WTC11 (cell line): ENCODE results near the gene ZFYVE28. TPM values are rescaled to one million over a fixed set of nuclear protein-coding genes. Genes with fewer than 3 reads are reported as not detected.

Source experiments
- ATAC-seq: fragments of 200-7000 bp; cut with Tn5 transposase; 2 replicates; pipeline ENCODE4 v1.10.0; 2021; ENCODE audit warnings: mild to moderate bottlenecking, moderate library complexity
- CTCF ChIA-PET: fragments of 300-600 bp; sonication (Branson Sonifier 250); formaldehyde crosslinking; loops from one replicate; lab custom pipeline; 2021; ENCODE audit warnings: antibody characterized with exemption; lab: Charles Lee
- POLR2A ChIA-PET: fragments of 350-600 bp; sonication (Branson Sonifier 250); formaldehyde crosslinking; loops from one replicate; lab custom pipeline; 2021; ENCODE audit warnings: antibody characterized with exemption; lab: Charles Lee
- DNase-seq: peaks from one replicate; pipeline ENCODE4 v3.0.0; 2021; ENCODE audit warnings: low spot score
- H3K27ac Mint-ChIP-seq: 2 replicates; pipeline ENCODE4 v1.8.0; 2021; ENCODE audit warnings: mixed read lengths
- H3K27me3 Mint-ChIP-seq: 2 replicates; pipeline ENCODE4 v1.8.0; 2021; ENCODE audit warnings: low read depth, mild to moderate bottlenecking, moderate library complexity, mixed read lengths
- H3K36me3 Mint-ChIP-seq: 2 replicates; pipeline ENCODE4 v1.8.0; 2021; ENCODE audit warnings: mixed read lengths
- H3K4me1 Mint-ChIP-seq: 2 replicates; pipeline ENCODE4 v1.8.0; 2022; ENCODE audit warnings: mixed read lengths
- H3K4me3 Mint-ChIP-seq: 2 replicates; pipeline ENCODE4 v1.8.0; 2021; ENCODE audit warnings: mild to moderate bottlenecking, moderate library complexity, mixed read lengths
- H3K9me3 Mint-ChIP-seq: 2 replicates; pipeline ENCODE4 v1.8.0; 2021; ENCODE audit warnings: mixed read lengths
- ARID4B ChIP-seq: sonication (generic); formaldehyde crosslinking; IDR thresholded peaks from 2 replicates; pipeline ENCODE4 v1.8.0; 2023; ENCODE audit warnings: missing genetic modification reagents, mild to moderate bottlenecking, borderline replicate concordance
- CREM ChIP-seq: sonication (generic); formaldehyde crosslinking; IDR thresholded peaks from 2 replicates; pipeline ENCODE4 v1.8.1; 2022; ENCODE audit warnings: mild to moderate bottlenecking, missing genetic modification reagents, moderate library complexity
- CTCF ChIP-seq: fragments of 200-600 bp; IDR thresholded peaks from 2 replicates; pipeline ENCODE4 v1.8.0; 2022; ENCODE audit warnings: antibody characterized with exemption
- E2F1 ChIP-seq: sonication (generic); formaldehyde crosslinking; IDR thresholded peaks from 2 replicates; pipeline ENCODE4 v1.8.0; 2022; ENCODE audit warnings: mild to moderate bottlenecking, missing genetic modification reagents
- HMGXB4 ChIP-seq: sonication (generic); formaldehyde crosslinking; IDR thresholded peaks from 2 replicates; pipeline ENCODE4 v1.8.1; 2023; ENCODE audit warnings: mild to moderate bottlenecking, moderate library complexity, missing genetic modification reagents
- JAZF1 ChIP-seq: fragments of 250-450 bp; sonication (Bioruptor Pico); IDR thresholded peaks from 2 replicates; pipeline ENCODE4 v1.9.0; 2021; ENCODE audit warnings: moderate library complexity, mild to moderate bottlenecking, inconsistent platforms
- KAT7 ChIP-seq: sonication (generic); formaldehyde crosslinking; IDR thresholded peaks from 2 replicates; pipeline ENCODE4 v1.8.1; 2023; ENCODE audit warnings: missing genetic modification reagents, mild to moderate bottlenecking, borderline replicate concordance
- PREB ChIP-seq: sonication (generic); formaldehyde crosslinking; IDR thresholded peaks from 2 replicates; pipeline ENCODE4 v1.8.1; 2022; ENCODE audit warnings: mild to moderate bottlenecking, missing genetic modification reagents, moderate library complexity, borderline replicate concordance
- PRRX2 ChIP-seq: fragments of 250-450 bp; sonication (Bioruptor Pico); IDR thresholded peaks from 2 replicates; pipeline ENCODE4 v1.8.0; 2021; ENCODE audit warnings: mild to moderate bottlenecking
- SOX15 ChIP-seq: fragments of 250-450 bp; sonication (Bioruptor Pico); IDR thresholded peaks from 2 replicates; pipeline ENCODE4 v1.9.0; 2021; ENCODE audit warnings: mild to moderate bottlenecking
- TEAD1 ChIP-seq: sonication (generic); formaldehyde crosslinking; IDR thresholded peaks from 2 replicates; pipeline ENCODE4 v1.8.0; 2022; ENCODE audit warnings: mild to moderate bottlenecking, missing genetic modification reagents
- USF1 ChIP-seq: sonication (generic); formaldehyde crosslinking; IDR thresholded peaks from 2 replicates; pipeline ENCODE4 v1.8.0; 2022; ENCODE audit warnings: mild to moderate bottlenecking, missing genetic modification reagents
- ZNF121 ChIP-seq: sonication (generic); formaldehyde crosslinking; IDR thresholded peaks from 2 replicates; pipeline ENCODE4 v1.8.0; 2023; ENCODE audit warnings: missing genetic modification reagents
- ZNF138 ChIP-seq: sonication (generic); formaldehyde crosslinking; conservative IDR thresholded peaks from 2 replicates; pipeline ENCODE4 v1.8.1; 2022; ENCODE audit warnings: mild to moderate bottlenecking, moderate library complexity, missing genetic modification reagents
- ZNF232 ChIP-seq: sonication (generic); formaldehyde crosslinking; IDR thresholded peaks from 2 replicates; pipeline ENCODE4 v1.8.0; 2022; ENCODE audit warnings: mild to moderate bottlenecking, missing genetic modification reagents
- ZNF317 ChIP-seq: sonication (generic); formaldehyde crosslinking; IDR thresholded peaks from 2 replicates; pipeline ENCODE4 v1.8.1; 2023; ENCODE audit warnings: low read depth, mild to moderate bottlenecking, moderate library complexity, missing genetic modification reagents, borderline replicate concordance
- ZNF512 ChIP-seq: sonication (generic); formaldehyde crosslinking; IDR thresholded peaks from 2 replicates; pipeline ENCODE4 v1.8.1; 2022; ENCODE audit warnings: missing genetic modification reagents, borderline replicate concordance
- ZSCAN18 ChIP-seq: fragments of 250-450 bp; sonication (Bioruptor Pico); IDR thresholded peaks from 2 replicates; pipeline ENCODE4 v2.1.2; 2022; ENCODE audit warnings: mild to moderate bottlenecking, moderate library complexity
- total RNA-seq: library from RNA; stranded (reverse); gene quantifications from 3 replicates; pipeline ENCODE4 v1.2.3, GENCODE V29; 2021

Gene ZFYVE28
- total RNA-seq, 1 experiment from 2014 or later: 7.8 TPM

GRCh38 chr4:2449051-2449450, 30.6 kb upstream of the ZFYVE28 start:
- POLR2A ChIA-PET: interaction anchor here (0.6 kb wide), 2 partner anchors 11 to 179 kb away, joined by 3 read pairs; no protein-coding TSS in a partner anchor
- Mint-ChIP-seq H3K4me1 (0 out of 2 replicates have a peak, but pooled peaks cover 2% of the 10 kb centered on the region), H3K27me3 (no peaks in the 10 kb centered on the region; the same call in 1 of the 2 replicates), H3K9me3 (no peaks in the 10 kb centered on the region), H3K36me3 (no peaks in the 10 kb centered on the region), H3K27ac (no peak overlapping the region), H3K4me3 (no peak overlapping the region)
- DNase-seq (no peak), ATAC-seq (no peak)
- CTCF ChIA-PET: no interaction called here
- TF ChIP-seq TEAD1 (no peak), ZNF317 (CRISPR knock-in tag) (no peak), ZNF232 (no peak)

- Mint-ChIP-seq H3K9me3 (no peaks in the 10 kb centered on the region), H3K27ac (no peak overlapping the region), H3K36me3 (no peaks in the 10 kb centered on the region), H3K27me3 (no peaks in the 10 kb centered on the region; the same call in 1 of the 2 replicates), H3K4me1 (0 out of 2 replicates have a peak, but pooled peaks cover 2% of the 10 kb centered on the region), H3K4me3 (no peak overlapping the region)
- DNase-seq (no peak), ATAC-seq (no peak)
- ChIA-PET POLR2A (no interaction called here), CTCF (no interaction called here)
- TF ChIP-seq ARID4B (CRISPR knock-in tag) (no peak), HMGXB4 (CRISPR knock-in tag) (no peak), KAT7 (no peak), JAZF1 (CRISPR knock-in tag) (no peak), PREB (CRISPR knock-in tag) (no peak), ZNF138 (CRISPR knock-in tag) (no peak), ZSCAN18 (CRISPR knock-in tag) (no peak), SOX15 (no peak), ZNF512 (CRISPR knock-in tag) (no peak), E2F1 (CRISPR knock-in tag) (no peak), USF1 (no peak), ZNF121 (no peak), CREM (CRISPR knock-in tag) (no peak), CTCF (no peak), PRRX2 (CRISPR knock-in tag) (no peak)
Observed at GRCh38 chr4:2448589-2448988, 30.1 kb upstream of the ZFYVE28 start.
